K562 (cell line): ENCODE data around the gene CHCHD4. TPM values are rescaled to one million over a fixed set of nuclear protein-coding genes. Genes with fewer than 3 reads are reported as not detected.

ENCODE experiments used
- CHCHD3 ChIP-seq: fragments of 250-450 bp; sonication (Bioruptor Pico); IDR thresholded peaks from 2 replicates; pipeline ENCODE4 v2.1.2; 2022; ENCODE audit warnings: mild to moderate bottlenecking
- KDM2B ChIP-seq: fragments of 250-450 bp; sonication (Bioruptor Pico); IDR thresholded peaks from 2 replicates; pipeline ENCODE4 v1.8.0; 2021; ENCODE audit warnings: mild to moderate bottlenecking, moderate library complexity
- LEF1 ChIP-seq: fragments of 450-650 bp; IDR thresholded peaks from 2 replicates; pipeline ENCODE4 v1.6.1; 2016; ENCODE audit warnings: mild to moderate bottlenecking
- NFIX ChIP-seq: fragments of 250-450 bp; sonication (Bioruptor Pico); IDR thresholded peaks from 2 replicates; pipeline ENCODE4 v1.4.0; 2020; ENCODE audit warnings: low read depth, mild to moderate bottlenecking, moderate library complexity
- POLR2AphosphoS5 ChIP-seq: IDR thresholded peaks from 2 replicates; pipeline ENCODE4 v1.6.1; 2011; ENCODE audit warnings: mild to moderate bottlenecking, low read depth, low read length, moderate library complexity; ENCODE audit not compliant: control insufficient read depth, insufficient read depth
- POLR2B ChIP-seq: fragments of 450-650 bp; IDR thresholded peaks from 2 replicates; pipeline ENCODE4 v1.6.1; 2018; ENCODE audit warnings: low read depth; ENCODE audit not compliant: partially characterized antibody
- RFX5 ChIP-seq: IDR thresholded peaks from 2 replicates; pipeline ENCODE4 v1.6.1; 2011; ENCODE audit warnings: low read depth, mild to moderate bottlenecking, improper control_type of control experiment, low read length
- SMC3 ChIP-seq: conservative IDR thresholded peaks from 2 replicates; pipeline ENCODE4 v1.6.1; 2011; ENCODE audit warnings: low read depth, low read length, improper control_type of control experiment; ENCODE audit not compliant: insufficient read depth
- ZNF384 ChIP-seq: IDR thresholded peaks from 2 replicates; pipeline ENCODE4 v1.6.1; 2012; ENCODE audit warnings: low read depth, low read length, improper control_type of control experiment
- ZNF436 ChIP-seq: fragments of 250-450, 450-650 bp; sonication (Bioruptor Pico); formaldehyde crosslinking; IDR thresholded peaks from 2 replicates; pipeline ENCODE4 v1.7.0; 2020; ENCODE audit warnings: mild to moderate bottlenecking
- polyA plus RNA-seq, 8 experiments: library from polyadenylated mRNA; depleted of rRNA in 4 of 8; stranded (reverse) in 5 of 8; unstranded in 3 of 8; fragments of >200 nt; fragmentation: Nextera tagmentation in 2 of 8; fragmentation: Illumina TruSeq in 1 of 8; extraction: Ambion mirVana in 2 of 8; extraction: Trizol in 1 of 8; gene quantifications; 2 replicates each; pipeline versions ENCODE4 v1.2.1 to v1.2.3, GENCODE V29; 2011 to 2014; ENCODE audit warnings: inconsistent platforms in 1 of 8, missing spikeins in 1 of 8
- total RNA-seq, 7 experiments: library from RNA; depleted of rRNA in 6 of 7; stranded (reverse); fragments of >200 nt in 6 of 7; fragmentation: Illumina TruSeq in 2 of 7; extraction: Trizol in 2 of 7; gene quantifications; 2 replicates each; pipeline versions ENCODE4 v1.2.1 to v1.2.3, GENCODE V29; 2011 to 2021; ENCODE audit warnings: low replicate concordance in 1 of 7
- TF ChIP-seq, protein P1 (sequence below): sonication (generic); IDR thresholded peaks from 2 replicates; pipeline ENCODE4 v1.6.1; 2016
- TF ChIP-seq, protein P2 (sequence below): fragments of 450-650 bp; IDR thresholded peaks from 2 replicates; pipeline ENCODE4 v1.7.1; 2018; ENCODE audit warnings: mild to moderate bottlenecking, low read depth; ENCODE audit not compliant: partially characterized antibody
- TF ChIP-seq, protein P3 (sequence below): IDR thresholded peaks from 3 replicates; pipeline ENCODE4 v1.6.1; 2011; ENCODE audit warnings: borderline replicate concordance, mild to moderate bottlenecking; ENCODE audit not compliant: insufficient read length, insufficient read depth
- TF ChIP-seq, protein P4 (sequence below): fragments of 250-450 bp; sonication (Bioruptor Pico); IDR thresholded peaks from 2 replicates; pipeline ENCODE4 v1.8.0; 2021; ENCODE audit warnings: mild to moderate bottlenecking, moderate library complexity
- TF ChIP-seq, protein P5 (sequence below): fragments of 250-450 bp; sonication (Bioruptor Pico); IDR thresholded peaks from 2 replicates; pipeline ENCODE4 v1.4.0; 2020

Gene CHCHD4
- total and polyA plus RNA-seq, 9 of the 15 experiments (the other 6 are each of a cell fraction or from before 2014, with no cell fraction given), result 55.4 to 225 (median 77.2) TPM

DNA sequence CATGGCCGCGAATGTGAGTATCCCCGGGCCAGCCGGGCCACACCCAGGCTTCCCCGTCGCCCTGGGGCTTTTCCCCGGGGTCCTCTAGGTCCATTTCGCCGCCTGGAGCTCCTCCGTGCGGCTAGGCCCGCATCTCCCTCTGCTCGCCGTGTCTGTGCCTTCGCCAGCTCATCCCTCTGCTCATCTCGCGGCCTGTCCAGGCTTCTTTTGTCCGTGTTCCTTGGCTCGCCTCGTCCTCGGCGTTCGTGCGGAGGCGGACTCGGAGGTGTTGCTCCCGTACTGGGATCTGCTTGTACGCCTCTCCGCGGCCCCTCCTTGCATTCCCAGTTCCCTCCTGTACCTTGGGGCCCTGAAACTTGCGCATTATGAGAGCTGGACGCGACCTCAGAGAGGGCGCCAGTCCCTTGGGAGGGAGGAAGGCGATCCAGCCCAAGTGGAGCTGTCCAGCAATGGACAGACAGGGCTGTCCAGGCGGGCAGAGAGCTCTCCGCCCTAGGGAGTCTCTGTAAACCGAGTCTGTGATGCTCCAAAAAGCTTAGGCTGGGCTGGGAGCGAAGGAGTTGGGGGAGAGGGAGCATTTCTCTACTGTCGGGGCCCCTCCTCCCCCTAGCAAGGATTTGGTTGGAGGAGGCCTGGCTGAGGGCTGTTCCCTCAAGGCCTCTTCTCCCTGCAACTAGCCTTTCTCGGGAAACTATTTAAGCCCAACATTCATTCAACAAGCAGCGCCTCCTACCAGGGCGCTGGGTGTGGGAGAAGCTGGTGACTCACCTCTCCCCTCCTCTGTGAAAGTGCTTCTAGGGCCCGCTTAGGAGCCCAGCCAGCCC is 735 bp upstream of the CHCHD4 start (continued):
- TF ChIP-seq, protein P1, sequence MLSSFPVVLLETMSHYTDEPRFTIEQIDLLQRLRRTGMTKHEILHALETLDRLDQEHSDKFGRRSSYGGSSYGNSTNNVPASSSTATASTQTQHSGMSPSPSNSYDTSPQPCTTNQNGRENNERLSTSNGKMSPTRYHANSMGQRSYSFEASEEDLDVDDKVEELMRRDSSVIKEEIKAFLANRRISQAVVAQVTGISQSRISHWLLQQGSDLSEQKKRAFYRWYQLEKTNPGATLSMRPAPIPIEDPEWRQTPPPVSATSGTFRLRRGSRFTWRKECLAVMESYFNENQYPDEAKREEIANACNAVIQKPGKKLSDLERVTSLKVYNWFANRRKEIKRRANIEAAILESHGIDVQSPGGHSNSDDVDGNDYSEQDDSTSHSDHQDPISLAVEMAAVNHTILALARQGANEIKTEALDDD, result no peak
- TF ChIP-seq NFIX (CRISPR knock-in tag) (no peak), POLR2AphosphoS5 (0 out of 2 replicates have a peak, but pooled peaks have one; percentile 9), ZNF436 (CRISPR knock-in tag) (no peak), CHCHD3 (CRISPR knock-in tag) (no peak), RFX5 (no peak), KDM2B (CRISPR knock-in tag) (no peak), POLR2B (no peak), SMC3 (no peak), LEF1 (no peak), ZNF384 (no peak)
- TF ChIP-seq, protein P2, sequence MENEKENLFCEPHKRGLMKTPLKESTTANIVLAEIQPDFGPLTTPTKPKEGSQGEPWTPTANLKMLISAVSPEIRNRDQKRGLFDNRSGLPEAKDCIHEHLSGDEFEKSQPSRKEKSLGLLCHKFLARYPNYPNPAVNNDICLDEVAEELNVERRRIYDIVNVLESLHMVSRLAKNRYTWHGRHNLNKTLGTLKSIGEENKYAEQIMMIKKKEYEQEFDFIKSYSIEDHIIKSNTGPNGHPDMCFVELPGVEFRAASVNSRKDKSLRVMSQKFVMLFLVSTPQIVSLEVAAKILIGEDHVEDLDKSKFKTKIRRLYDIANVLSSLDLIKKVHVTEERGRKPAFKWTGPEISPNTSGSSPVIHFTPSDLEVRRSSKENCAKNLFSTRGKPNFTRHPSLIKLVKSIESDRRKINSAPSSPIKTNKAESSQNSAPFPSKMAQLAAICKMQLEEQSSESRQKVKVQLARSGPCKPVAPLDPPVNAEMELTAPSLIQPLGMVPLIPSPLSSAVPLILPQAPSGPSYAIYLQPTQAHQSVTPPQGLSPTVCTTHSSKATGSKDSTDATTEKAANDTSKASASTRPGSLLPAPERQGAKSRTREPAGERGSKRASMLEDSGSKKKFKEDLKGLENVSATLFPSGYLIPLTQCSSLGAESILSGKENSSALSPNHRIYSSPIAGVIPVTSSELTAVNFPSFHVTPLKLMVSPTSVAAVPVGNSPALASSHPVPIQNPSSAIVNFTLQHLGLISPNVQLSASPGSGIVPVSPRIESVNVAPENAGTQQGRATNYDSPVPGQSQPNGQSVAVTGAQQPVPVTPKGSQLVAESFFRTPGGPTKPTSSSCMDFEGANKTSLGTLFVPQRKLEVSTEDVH, result no peak
- TF ChIP-seq, protein P3, sequence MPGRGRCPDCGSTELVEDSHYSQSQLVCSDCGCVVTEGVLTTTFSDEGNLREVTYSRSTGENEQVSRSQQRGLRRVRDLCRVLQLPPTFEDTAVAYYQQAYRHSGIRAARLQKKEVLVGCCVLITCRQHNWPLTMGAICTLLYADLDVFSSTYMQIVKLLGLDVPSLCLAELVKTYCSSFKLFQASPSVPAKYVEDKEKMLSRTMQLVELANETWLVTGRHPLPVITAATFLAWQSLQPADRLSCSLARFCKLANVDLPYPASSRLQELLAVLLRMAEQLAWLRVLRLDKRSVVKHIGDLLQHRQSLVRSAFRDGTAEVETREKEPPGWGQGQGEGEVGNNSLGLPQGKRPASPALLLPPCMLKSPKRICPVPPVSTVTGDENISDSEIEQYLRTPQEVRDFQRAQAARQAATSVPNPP, result no peak
- TF ChIP-seq, protein P4, sequence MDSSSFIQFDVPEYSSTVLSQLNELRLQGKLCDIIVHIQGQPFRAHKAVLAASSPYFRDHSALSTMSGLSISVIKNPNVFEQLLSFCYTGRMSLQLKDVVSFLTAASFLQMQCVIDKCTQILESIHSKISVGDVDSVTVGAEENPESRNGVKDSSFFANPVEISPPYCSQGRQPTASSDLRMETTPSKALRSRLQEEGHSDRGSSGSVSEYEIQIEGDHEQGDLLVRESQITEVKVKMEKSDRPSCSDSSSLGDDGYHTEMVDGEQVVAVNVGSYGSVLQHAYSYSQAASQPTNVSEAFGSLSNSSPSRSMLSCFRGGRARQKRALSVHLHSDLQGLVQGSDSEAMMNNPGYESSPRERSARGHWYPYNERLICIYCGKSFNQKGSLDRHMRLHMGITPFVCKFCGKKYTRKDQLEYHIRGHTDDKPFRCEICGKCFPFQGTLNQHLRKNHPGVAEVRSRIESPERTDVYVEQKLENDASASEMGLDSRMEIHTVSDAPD (CRISPR knock-in tag), result no peak
- TF ChIP-seq, protein P5, sequence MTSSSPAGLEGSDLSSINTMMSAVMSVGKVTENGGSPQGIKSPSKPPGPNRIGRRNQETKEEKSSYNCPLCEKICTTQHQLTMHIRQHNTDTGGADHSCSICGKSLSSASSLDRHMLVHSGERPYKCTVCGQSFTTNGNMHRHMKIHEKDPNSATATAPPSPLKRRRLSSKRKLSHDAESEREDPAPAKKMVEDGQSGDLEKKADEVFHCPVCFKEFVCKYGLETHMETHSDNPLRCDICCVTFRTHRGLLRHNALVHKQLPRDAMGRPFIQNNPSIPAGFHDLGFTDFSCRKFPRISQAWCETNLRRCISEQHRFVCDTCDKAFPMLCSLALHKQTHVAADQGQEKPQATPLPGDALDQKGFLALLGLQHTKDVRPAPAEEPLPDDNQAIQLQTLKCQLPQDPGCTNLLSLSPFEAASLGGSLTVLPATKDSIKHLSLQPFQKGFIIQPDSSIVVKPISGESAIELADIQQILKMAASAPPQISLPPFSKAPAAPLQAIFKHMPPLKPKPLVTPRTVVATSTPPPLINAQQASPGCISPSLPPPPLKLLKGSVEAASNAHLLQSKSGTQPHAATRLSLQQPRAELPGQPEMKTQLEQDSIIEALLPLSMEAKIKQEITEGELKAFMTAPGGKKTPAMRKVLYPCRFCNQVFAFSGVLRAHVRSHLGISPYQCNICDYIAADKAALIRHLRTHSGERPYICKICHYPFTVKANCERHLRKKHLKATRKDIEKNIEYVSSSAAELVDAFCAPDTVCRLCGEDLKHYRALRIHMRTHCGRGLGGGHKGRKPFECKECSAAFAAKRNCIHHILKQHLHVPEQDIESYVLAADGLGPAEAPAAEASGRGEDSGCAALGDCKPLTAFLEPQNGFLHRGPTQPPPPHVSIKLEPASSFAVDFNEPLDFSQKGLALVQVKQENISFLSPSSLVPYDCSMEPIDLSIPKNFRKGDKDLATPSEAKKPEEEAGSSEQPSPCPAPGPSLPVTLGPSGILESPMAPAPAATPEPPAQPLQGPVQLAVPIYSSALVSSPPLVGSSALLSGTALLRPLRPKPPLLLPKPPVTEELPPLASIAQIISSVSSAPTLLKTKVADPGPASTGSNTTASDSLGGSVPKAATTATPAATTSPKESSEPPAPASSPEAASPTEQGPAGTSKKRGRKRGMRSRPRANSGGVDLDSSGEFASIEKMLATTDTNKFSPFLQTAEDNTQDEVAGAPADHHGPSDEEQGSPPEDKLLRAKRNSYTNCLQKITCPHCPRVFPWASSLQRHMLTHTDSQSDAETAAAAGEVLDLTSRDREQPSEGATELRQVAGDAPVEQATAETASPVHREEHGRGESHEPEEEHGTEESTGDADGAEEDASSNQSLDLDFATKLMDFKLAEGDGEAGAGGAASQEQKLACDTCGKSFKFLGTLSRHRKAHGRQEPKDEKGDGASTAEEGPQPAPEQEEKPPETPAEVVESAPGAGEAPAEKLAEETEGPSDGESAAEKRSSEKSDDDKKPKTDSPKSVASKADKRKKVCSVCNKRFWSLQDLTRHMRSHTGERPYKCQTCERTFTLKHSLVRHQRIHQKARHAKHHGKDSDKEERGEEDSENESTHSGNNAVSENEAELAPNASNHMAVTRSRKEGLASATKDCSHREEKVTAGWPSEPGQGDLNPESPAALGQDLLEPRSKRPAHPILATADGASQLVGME (CRISPR knock-in tag), result no peak
